ENCODE measurements around the gene HSPA1L.
"Not testable (repeated sequence)": the region's sequence is repeated elsewhere in the genome, so short reads cannot be mapped to it uniquely, and the experiment has no call there.

Gene HSPA1L

DNA sequence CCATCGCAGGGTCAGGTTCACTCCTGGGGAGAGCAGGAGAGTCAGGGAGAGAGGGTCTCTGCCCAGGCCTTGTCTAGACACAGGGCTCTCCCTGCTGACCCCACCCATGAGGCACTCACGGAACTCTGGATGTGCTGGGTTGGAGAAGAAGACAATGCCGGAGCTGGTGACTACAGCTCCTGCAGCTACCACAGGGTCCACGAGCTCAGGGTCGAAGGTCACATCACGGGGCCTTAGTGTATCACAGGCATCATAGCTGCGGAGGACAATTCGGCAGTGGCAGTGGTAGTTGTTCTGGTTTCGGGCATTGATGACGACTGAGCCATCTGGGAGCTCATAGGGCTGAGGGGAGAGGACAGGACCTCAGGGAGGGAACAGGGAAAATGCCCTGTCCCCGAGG is 44.8 kb upstream of the HSPA1L start:
- H3K23ac ChIP-seq (ENCODE audit: low read length in 2 of 2), result no peak overlapping the region
- H3K79me1 ChIP-seq (replicated peaks; ENCODE audit: low read length, poor library complexity, severe bottlenecking), result peaks cover 33% of the 10 kb centered on the region
- H3K4me3 ChIP-seq (ENCODE audit: insufficient read depth in 1 of 2, low read depth in 1 of 2, low read length in 2 of 2), result no peak overlapping the region
- H4K91ac ChIP-seq (ENCODE audit: low read length), result no peak overlapping the region
- H3K4me2 ChIP-seq (ENCODE audit: low read length, poor library complexity, severe bottlenecking), result no peak overlapping the region
- H3K27ac ChIP-seq (ENCODE audit: low read length, poor library complexity, severe bottlenecking), result no peak overlapping the region
- no peak overlapping the region for H2BK12ac ChIP-seq (ENCODE audit: low read length in 2 of 2)
- H2BK5ac ChIP-seq (ENCODE audit: low read depth, low read length, poor library complexity, severe bottlenecking), result no peak overlapping the region
- no peak overlapping the region for H2AFZ ChIP-seq (ENCODE audit: low read depth, low read length)
- WGBS, result 99% methylated on average over 11 of the region's 11 CpGs
- H3K4me1 ChIP-seq (ENCODE audit: control insufficient read depth, insufficient read depth, low read depth, low read length), result peaks cover 11% of the 10 kb centered on the region
- no peak overlapping the region for H4K8ac ChIP-seq (ENCODE audit: low read length)
- no peak for DNase-seq
- H2BK120ac ChIP-seq (ENCODE audit: low read depth, low read length), result no peak overlapping the region
- H3K27me3 ChIP-seq (ENCODE audit: control insufficient read depth in 1 of 2, insufficient read depth in 1 of 2, low read length in 2 of 2), result no peaks in the 10 kb centered on the region
- no peak overlapping the region for H2AK5ac ChIP-seq (ENCODE audit: low read length, severe bottlenecking)
- H3K9me3 ChIP-seq (ENCODE audit: control insufficient read depth, low read length), result no peaks in the 10 kb centered on the region
- H3K36me3 ChIP-seq (ENCODE audit: control insufficient read depth in 1 of 2, insufficient read depth in 2 of 2, low read depth in 1 of 2, low read length in 2 of 2), result peaks cover 36 to 43% of the 10 kb centered on the region in 2 experiments
- no peak overlapping the region for H3K4ac ChIP-seq (ENCODE audit: low read depth in 1 of 2, low read length in 2 of 2)
- no peak overlapping the region for H3K18ac ChIP-seq (ENCODE audit: low read depth in 1 of 2, low read length in 2 of 2)
- no peak overlapping the region for H3K14ac ChIP-seq (ENCODE audit: low read length in 2 of 2)
- no peak overlapping the region for H3K9ac ChIP-seq (ENCODE audit: low read length)
- H2BK15ac ChIP-seq (ENCODE audit: low read depth, poor library complexity, severe bottlenecking), result no peak overlapping the region

DNA sequence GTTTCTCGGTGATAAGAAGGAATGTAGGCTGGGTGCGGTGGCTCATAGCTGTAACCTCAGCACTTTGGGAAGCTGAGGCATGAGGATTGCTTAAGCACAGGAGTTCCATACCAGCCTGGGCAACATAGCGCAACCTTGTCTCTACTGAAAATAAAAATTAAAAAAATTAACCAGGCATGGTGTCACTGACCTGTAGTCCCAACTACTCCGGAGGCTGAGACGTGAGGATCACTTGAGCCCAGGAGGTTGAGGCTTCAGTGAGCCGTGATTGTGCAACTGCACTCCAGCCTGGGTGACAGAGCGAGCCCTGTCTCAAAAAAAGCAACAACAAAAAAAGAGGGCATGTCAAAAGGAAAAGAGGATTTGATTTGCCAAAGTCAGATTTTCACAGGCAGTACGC is 43.6 kb upstream of the HSPA1L start:
- Histone ChIP-seq H3K14ac (ENCODE audit: low read length in 2 of 2) (no peak overlapping the region), H3K9ac (ENCODE audit: low read length) (no peak overlapping the region), H4K91ac (ENCODE audit: low read length) (no peak overlapping the region), H3K23ac (ENCODE audit: low read length in 2 of 2) (no peak overlapping the region), H2BK15ac (ENCODE audit: low read depth, poor library complexity, severe bottlenecking) (no peak overlapping the region), H3K27me3 (ENCODE audit: control insufficient read depth in 1 of 2, insufficient read depth in 1 of 2, low read length in 2 of 2) (no peaks in the 10 kb centered on the region), H2BK120ac (ENCODE audit: low read depth, low read length) (no peak overlapping the region), H3K4ac (ENCODE audit: low read depth in 1 of 2, low read length in 2 of 2) (no peak overlapping the region), H3K18ac (ENCODE audit: low read depth in 1 of 2, low read length in 2 of 2) (no peak overlapping the region), H3K4me3 (ENCODE audit: insufficient read depth in 1 of 2, low read depth in 1 of 2, low read length in 2 of 2) (no peak overlapping the region), H3K4me2 (ENCODE audit: low read length, poor library complexity, severe bottlenecking) (no peak overlapping the region), H2AK5ac (ENCODE audit: low read length, severe bottlenecking) (no peak overlapping the region), H4K8ac (ENCODE audit: low read length) (no peak overlapping the region), H3K27ac (ENCODE audit: low read length, poor library complexity, severe bottlenecking) (no peak overlapping the region), H3K36me3 (ENCODE audit: control insufficient read depth in 1 of 2, insufficient read depth in 2 of 2, low read depth in 1 of 2, low read length in 2 of 2) (peaks cover 36 to 43% of the 10 kb centered on the region in 2 experiments), H2BK5ac (ENCODE audit: low read depth, low read length, poor library complexity, severe bottlenecking) (no peak overlapping the region), H2BK12ac (ENCODE audit: low read length in 2 of 2) (no peak overlapping the region), H3K9me3 (ENCODE audit: control insufficient read depth, low read length) (no peaks in the 10 kb centered on the region), H3K4me1 (ENCODE audit: control insufficient read depth, insufficient read depth, low read depth, low read length) (peaks cover 11% of the 10 kb centered on the region), H2AFZ (ENCODE audit: low read depth, low read length) (no peak overlapping the region), H3K79me1 (replicated peaks; ENCODE audit: low read length, poor library complexity, severe bottlenecking) (peaks cover 33% of the 10 kb centered on the region)
- WGBS, result 91% methylated on average over 7 of the region's 8 CpGs
- no peak for DNase-seq

DNA sequence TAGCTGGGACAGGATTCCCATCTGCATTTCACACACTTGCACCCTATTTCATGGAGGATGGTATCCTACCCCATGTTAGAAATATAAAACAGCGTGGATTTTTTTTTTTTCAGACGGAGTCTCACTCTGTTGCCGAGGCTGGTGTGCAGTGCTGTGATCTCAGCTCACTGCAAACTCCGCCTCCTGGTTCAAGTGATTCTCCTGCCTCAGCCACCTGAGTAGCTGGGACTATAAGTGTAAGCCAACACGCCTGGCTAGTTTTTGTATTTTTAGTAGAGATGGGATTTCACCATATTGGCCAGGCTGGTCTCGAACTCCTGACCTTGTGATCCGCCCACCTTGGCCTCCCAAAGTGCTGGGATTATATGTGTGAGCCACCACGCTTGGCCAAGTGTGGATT is 42.7 kb upstream of the HSPA1L start:
- H2AFZ ChIP-seq (ENCODE audit: low read depth, low read length); H3K27me3 ChIP-seq (ENCODE audit: control insufficient read depth in 1 of 2, insufficient read depth in 1 of 2, low read length in 2 of 2); H3K27ac ChIP-seq (ENCODE audit: low read length, poor library complexity, severe bottlenecking); H4K91ac ChIP-seq (ENCODE audit: low read length); H2BK15ac ChIP-seq (ENCODE audit: low read depth, poor library complexity, severe bottlenecking); DNase-seq; H3K9ac ChIP-seq (ENCODE audit: low read length); H3K4ac ChIP-seq (ENCODE audit: low read depth in 1 of 2, low read length in 2 of 2); H2AK5ac ChIP-seq (ENCODE audit: low read length, severe bottlenecking); H2BK120ac ChIP-seq (ENCODE audit: low read depth, low read length); H2BK5ac ChIP-seq (ENCODE audit: low read depth, low read length, poor library complexity, severe bottlenecking); H3K23ac ChIP-seq (ENCODE audit: low read length in 2 of 2); H2BK12ac ChIP-seq (ENCODE audit: low read length in 2 of 2); H3K18ac ChIP-seq (ENCODE audit: low read depth in 1 of 2, low read length in 2 of 2); H3K4me2 ChIP-seq (ENCODE audit: low read length, poor library complexity, severe bottlenecking); H3K4me1 ChIP-seq (ENCODE audit: control insufficient read depth, insufficient read depth, low read depth, low read length); H3K14ac ChIP-seq (ENCODE audit: low read length in 2 of 2); H3K9me3 ChIP-seq (ENCODE audit: control insufficient read depth, low read length); H4K8ac ChIP-seq (ENCODE audit: low read length); H3K4me3 ChIP-seq (ENCODE audit: insufficient read depth in 1 of 2, low read depth in 1 of 2, low read length in 2 of 2): not testable (repeated sequence)
- 94% methylated on average over 8 of the region's 8 CpGs for WGBS
- H3K36me3 ChIP-seq (ENCODE audit: control insufficient read depth in 1 of 2, insufficient read depth in 2 of 2, low read depth in 1 of 2, low read length in 2 of 2), result peaks cover 36 to 43% of the 10 kb centered on the region in 2 experiments
- H3K79me1 ChIP-seq (replicated peaks; ENCODE audit: low read length, poor library complexity, severe bottlenecking), result peaks cover 33% of the 10 kb centered on the region

DNA sequence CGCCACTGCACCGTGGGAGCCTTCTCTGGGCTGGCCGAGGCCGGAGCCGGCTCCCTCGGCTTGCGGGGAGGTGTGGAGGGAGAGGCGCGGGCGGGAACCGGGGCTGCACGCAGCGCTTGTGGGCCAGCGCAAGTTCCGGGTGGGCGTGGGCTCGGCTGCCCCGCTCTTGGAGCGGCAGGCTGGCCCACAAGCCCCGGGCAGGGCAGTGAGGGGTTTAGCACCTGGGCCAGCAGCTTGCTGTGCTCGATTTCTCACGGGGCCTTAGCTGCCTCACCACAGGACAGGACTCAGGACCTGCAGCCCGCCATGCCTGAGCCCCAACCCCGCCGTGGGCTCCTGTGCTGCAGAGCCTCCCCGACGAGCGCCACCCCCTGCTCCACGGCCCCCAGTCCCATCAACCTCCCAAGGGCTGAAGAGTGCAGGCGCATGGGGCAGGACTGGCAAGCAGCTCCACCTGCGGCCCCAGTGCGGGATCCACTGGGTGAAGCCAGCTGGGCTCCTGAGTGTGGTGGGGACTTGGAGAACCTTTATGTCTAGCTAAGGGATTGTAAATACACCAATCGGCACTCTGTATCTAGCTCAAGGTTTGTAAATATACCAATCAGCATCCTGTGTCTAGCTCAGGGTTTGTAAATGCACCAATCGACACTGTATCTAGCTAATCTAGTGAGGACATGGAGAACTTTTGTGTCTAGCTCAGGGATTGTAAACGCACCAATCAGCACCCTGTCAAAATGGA is 37.1 kb upstream of the HSPA1L start:
- H2BK12ac ChIP-seq (ENCODE audit: low read length in 2 of 2); H2BK120ac ChIP-seq (ENCODE audit: low read depth, low read length); H3K4ac ChIP-seq (ENCODE audit: low read depth in 1 of 2, low read length in 2 of 2); H3K18ac ChIP-seq (ENCODE audit: low read depth in 1 of 2, low read length in 2 of 2); H3K4me3 ChIP-seq (ENCODE audit: insufficient read depth in 1 of 2, low read depth in 1 of 2, low read length in 2 of 2); H3K4me2 ChIP-seq (ENCODE audit: low read length, poor library complexity, severe bottlenecking); H3K9ac ChIP-seq (ENCODE audit: low read length); H2BK15ac ChIP-seq (ENCODE audit: low read depth, poor library complexity, severe bottlenecking); H3K27me3 ChIP-seq (ENCODE audit: control insufficient read depth in 1 of 2, insufficient read depth in 1 of 2, low read length in 2 of 2); H4K8ac ChIP-seq (ENCODE audit: low read length); H3K9me3 ChIP-seq (ENCODE audit: control insufficient read depth, low read length); H3K79me1 ChIP-seq (replicated peaks; ENCODE audit: low read length, poor library complexity, severe bottlenecking); H2AK5ac ChIP-seq (ENCODE audit: low read length, severe bottlenecking); DNase-seq; H3K27ac ChIP-seq (ENCODE audit: low read length, poor library complexity, severe bottlenecking); H3K14ac ChIP-seq (ENCODE audit: low read length in 2 of 2); H4K91ac ChIP-seq (ENCODE audit: low read length); H2BK5ac ChIP-seq (ENCODE audit: low read depth, low read length, poor library complexity, severe bottlenecking); H3K36me3 ChIP-seq (ENCODE audit: control insufficient read depth in 1 of 2, insufficient read depth in 2 of 2, low read depth in 1 of 2, low read length in 2 of 2): not testable (repeated sequence)
- Histone ChIP-seq H3K4me1 (ENCODE audit: control insufficient read depth, insufficient read depth, low read depth, low read length) (peaks cover 11% of the 10 kb centered on the region), H3K23ac (ENCODE audit: low read length in 2 of 2) (peak overlapping the region in 1 of 2 experiments; percentile 41), H2AFZ (ENCODE audit: low read depth, low read length) (peak overlapping the region; percentile 36)
- 61% methylated on average over 30 of the region's 35 CpGs for WGBS

Data from mesenchymal stem cell (in vitro differentiated cells and primary cell).